HepG2 (cell line): Measurements from ENCODE around the gene TCF3. TPM values are rescaled to one million over a fixed set of nuclear protein-coding genes. Genes with fewer than 3 reads are reported as not detected.

ENCODE experiments used
- ATAC-seq: fragments of 200-7000 bp; cut with Tn5 transposase; 3 replicates; pipeline ENCODE4 v1.9.1; 2020; ENCODE audit warnings: mild to moderate bottlenecking, moderate library complexity
- BruUV-seq: library from RNA; stranded (reverse); fragments of 400-500 nt; replicated peaks from 2 replicates; lab custom pipeline; 2021; lab: Mats Ljungman, UMichigan
- CTCF ChIA-PET: fragments of 300-600 bp; formaldehyde crosslinking; extraction: SDS; loops from one replicate; lab custom pipeline; 2021; ENCODE audit warnings: low total read pairs, inconsistent platforms, low intra/inter-chr PET ratio; lab: Yijun Ruan, JAX
- POLR2A ChIA-PET: fragments of 350-600 bp; sonication (Branson Sonifier 250); formaldehyde crosslinking; loops from one replicate; lab custom pipeline; 2020; ENCODE audit warnings: antibody characterized with exemption, inconsistent platforms; lab: Yijun Ruan, JAX
- DNase-seq: peaks from one replicate; pipeline ENCODE4 v3.0.0-alpha.2; 2015; ENCODE audit warnings: low spot score
- FAIRE-seq: peaks from 3 replicates; lab custom pipeline; 2011; peaks lifted over from hg19 to GRCh38; lab: Jason Lieb, UNC
- H2AFZ ChIP-seq: one replicate; pipeline ENCODE4 v1.6.1; 2011; ENCODE audit warnings: low read length, inconsistent platforms
- H3K27ac ChIP-seq: fragments of 300-600 bp; 3 replicates; pipeline ENCODE4 v1.8.0; 2011; ENCODE audit warnings: mixed run types, mild to moderate bottlenecking, mixed read lengths, low read length, inconsistent platforms; ENCODE audit not compliant: insufficient read depth; ENCODE audit errors: extremely low read length
- H3K27me3 ChIP-seq, 2 experiments: fragments of 200-600 bp in 1 of 2; 2 replicates in 1 of 2; 3 replicates in 1 of 2; pipeline versions ENCODE4 v1.6.0 to v1.8.0; 2011; ENCODE audit warnings: low read length in 2 of 2, mild to moderate bottlenecking in 2 of 2, moderate library complexity in 2 of 2, inconsistent platforms in 1 of 2; ENCODE audit not compliant: insufficient read depth in 2 of 2, control insufficient read depth in 1 of 2
- H3K36me3 ChIP-seq, 2 experiments: fragments of 200-600 bp in 1 of 2; replicated peaks in 1 of 2; 2 replicates in 1 of 2; 3 replicates in 1 of 2; pipeline versions ENCODE4 v1.5.1 to v1.8.0; 2011; ENCODE audit warnings: low read length in 2 of 2, inconsistent platforms in 1 of 2; ENCODE audit not compliant: insufficient read depth in 2 of 2, control insufficient read depth in 1 of 2
- H3K4me1 ChIP-seq: 2 replicates; pipeline ENCODE4 v1.5.1; 2012; ENCODE audit warnings: low read length, inconsistent platforms; ENCODE audit not compliant: insufficient read depth
- H3K4me2 ChIP-seq: 2 replicates; pipeline ENCODE4 v1.6.0; 2011; ENCODE audit warnings: low read depth, low read length, inconsistent platforms
- H3K4me3 ChIP-seq, 3 experiments: fragments of 200-600 bp in 1 of 3; sonication (generic), shearing (Covaris generic) in 1 of 3; replicated peaks in 1 of 3; 2 replicates each; pipeline ENCODE4 v1.5.1; 2011 to 2016; ENCODE audit warnings: low read length in 3 of 3, inconsistent platforms in 2 of 3, low read depth in 2 of 3, mild to moderate bottlenecking in 2 of 3, control low read depth in 1 of 3, mixed read lengths in 1 of 3; ENCODE audit not compliant: insufficient read depth in 1 of 3
- H3K79me2 ChIP-seq: one replicate; pipeline ENCODE4 v1.6.1; 2011; ENCODE audit warnings: low read length, inconsistent platforms; ENCODE audit not compliant: insufficient read depth
- H3K9ac ChIP-seq: 2 replicates; pipeline ENCODE4 v1.6.0; 2011; ENCODE audit warnings: mild to moderate bottlenecking, low read depth, low read length, inconsistent platforms; ENCODE audit not compliant: insufficient read depth
- H3K9me3 ChIP-seq: 2 replicates; pipeline ENCODE4 v1.5.1; 2012; ENCODE audit warnings: mild to moderate bottlenecking, low read length
- H4K20me1 ChIP-seq: 2 replicates; pipeline ENCODE4 v1.6.0; 2011; ENCODE audit warnings: inconsistent platforms, mild to moderate bottlenecking, low read length, moderate library complexity; ENCODE audit not compliant: insufficient read depth
- ASH2L ChIP-seq: fragments of 300-600, 200-600 bp; sonication (generic); IDR thresholded peaks from 2 replicates; pipeline ENCODE4 v1.7.0; 2017; ENCODE audit warnings: low read depth, mild to moderate bottlenecking, moderate library complexity, mixed read lengths, low read length; ENCODE audit not compliant: insufficient read length
- CBX1 ChIP-seq: IDR thresholded peaks from one replicate; pipeline ENCODE4 v1.6.1; 2016; ENCODE audit warnings: antibody characterized with exemption, low read depth
- CCAR2 ChIP-seq: fragments of 200-400 bp; formaldehyde crosslinking; optimal IDR thresholded peaks from 2 replicates; pipeline ENCODE3; 2018; ENCODE audit warnings: low read depth, mild to moderate bottlenecking, low read length, moderate library complexity
- CREB1 ChIP-seq, 2 experiments: fragments of 450-650 bp in 1 of 2; IDR thresholded peaks; 2 replicates each; pipeline ENCODE4 v1.6.1; 2016 to 2017; ENCODE audit warnings: control low read depth in 1 of 2, mild to moderate bottlenecking in 1 of 2, missing compliant biosample characterization in 1 of 2, missing genetic modification characterization in 1 of 2
- DNMT3B ChIP-seq: conservative IDR thresholded peaks from 2 replicates; pipeline ENCODE4 v1.6.1; 2016; ENCODE audit warnings: missing biosample characterization, control low read depth
- FOXM1 ChIP-seq: sonication (generic); formaldehyde crosslinking; IDR thresholded peaks from 2 replicates; pipeline ENCODE4 v1.5.0; 2020; ENCODE audit warnings: missing genetic modification reagents
- HNRNPL ChIP-seq: fragments of 200-400 bp; formaldehyde crosslinking; IDR thresholded peaks from 2 replicates; pipeline ENCODE4 v1.6.1; 2017; ENCODE audit warnings: mild to moderate bottlenecking, low read depth, low read length
- KMT2A ChIP-seq: sonication (generic); formaldehyde crosslinking; IDR thresholded peaks from 2 replicates; pipeline ENCODE4 v1.4.0; 2020; ENCODE audit warnings: missing genetic modification reagents
- SRSF1 ChIP-seq: fragments of 200-400 bp; formaldehyde crosslinking; optimal IDR thresholded peaks from 2 replicates; pipeline ENCODE3; 2017; ENCODE audit warnings: mild to moderate bottlenecking, low read depth, low read length, moderate library complexity
- SRSF4 ChIP-seq: fragments of 200-400 bp; formaldehyde crosslinking; IDR thresholded peaks from one replicate; pipeline ENCODE4 v1.6.1; 2018; ENCODE audit warnings: mild to moderate bottlenecking, low read depth, low read length, moderate library complexity; ENCODE audit not compliant: poor library complexity, severe bottlenecking
- ZFP36L1 ChIP-seq: sonication (generic); formaldehyde crosslinking; IDR thresholded peaks from 2 replicates; pipeline ENCODE4 v1.8.0; 2022; ENCODE audit warnings: mild to moderate bottlenecking, missing genetic modification reagents, moderate library complexity
- ZNF33B ChIP-seq: sonication (generic); formaldehyde crosslinking; IDR thresholded peaks from 2 replicates; pipeline ENCODE4 v1.5.1; 2020; ENCODE audit warnings: mild to moderate bottlenecking, missing genetic modification reagents
- ZNF44 ChIP-seq: sonication (generic); formaldehyde crosslinking; IDR thresholded peaks from 2 replicates; pipeline ENCODE4 v1.5.1; 2020; ENCODE audit warnings: mild to moderate bottlenecking, missing genetic modification reagents
- WGBS: methylation state at CpG from one replicate; pipeline ENCODE4 v1.1.6; 2017; ENCODE audit warnings: low lambda C conversion rate; 5-methylcytosine and 5-hydroxymethylcytosine counted together
- in situ Hi-C: cut with HindIII; loops from 2 replicates; pipeline ENCODE4 v1.10.0; 2017; ENCODE audit warnings: low pct_unique_long_range_greater_than_20kb; ENCODE audit not compliant: extremely low pct_ligation_motif_present
- intact Hi-C: fragments of 100-400 bp; cut with micrococcal nuclease; formaldehyde crosslinking; loops from one replicate; pipeline ENCODE4 v1.10.0; 2022; ENCODE audit not compliant: unreplicated experiment
- polyA plus RNA-seq, 8 experiments: library from polyadenylated mRNA; depleted of rRNA in 3 of 8; stranded (reverse) in 7 of 8; unstranded in 1 of 8; fragments of >200 nt; fragmentation: Illumina TruSeq in 4 of 8; extraction: Trizol in 4 of 8; gene quantifications; 2 replicates each; pipeline versions ENCODE4 v1.2.1 to v1.2.3, GENCODE V29; 2011 to 2016; ENCODE audit warnings: low read depth in 4 of 8, missing spikeins in 1 of 8, mixed read lengths in 1 of 8; ENCODE audit not compliant: insufficient read depth in 1 of 8
- total RNA-seq, 5 experiments: library from RNA; depleted of rRNA; stranded (reverse); fragments of >200 nt; fragmentation: Illumina TruSeq; extraction: Trizol; gene quantifications; 2 replicates each; pipeline ENCODE4 v1.2.3, GENCODE V29; 2016; ENCODE audit warnings: low read depth in 1 of 5
- TF ChIP-seq, protein P1 (sequence below): sonication (generic); formaldehyde crosslinking; IDR thresholded peaks from 2 replicates; pipeline ENCODE4 v1.5.1; 2020; ENCODE audit warnings: mild to moderate bottlenecking, missing genetic modification reagents, moderate library complexity
- TF ChIP-seq, protein P2 (sequence below), 2 experiments: sonication (generic) in 1 of 2; formaldehyde crosslinking in 1 of 2; IDR thresholded peaks; 2 replicates each; pipeline versions ENCODE4 v1.6.1 to v1.9.0; 2014 to 2022; ENCODE audit warnings: antibody characterized with exemption in 1 of 2, borderline replicate concordance in 1 of 2, inconsistent platforms in 1 of 2, low read depth in 1 of 2, missing genetic modification reagents in 1 of 2

TCF3 gene
- total and polyA plus RNA-seq, 2 of the 13 experiments (the other 11 are each of a cell fraction or from before 2014, with no cell fraction given): 51.4 to 53.2 TPM

- H3K4me1 ChIP-seq: no peaks in the 10 kb centered on the region; the same call in 1 of the 2 replicates
- peaks cover 8 to 33% of the 10 kb centered on the region in 2 experiments; a peak in 4 of 5 replicates for H3K27me3 ChIP-seq
- H3K9me3 ChIP-seq: no peaks in the 10 kb centered on the region
- H3K4me2 ChIP-seq: no peak overlapping the region
- intact Hi-C loops: no loop called here
- ATAC-seq (no peak), DNase-seq (no peak), FAIRE-seq (no peak)
- no peak overlapping the region for H2AFZ ChIP-seq
- H4K20me1 ChIP-seq: no peaks in the 10 kb centered on the region
- H3K27ac ChIP-seq: no peak overlapping the region
- ChIA-PET CTCF (no interaction called here), POLR2A (no interaction called here)
- no TSS peak for BruUV-seq
- no peaks in the 10 kb centered on the region for H3K36me3 ChIP-seq
- no peak overlapping the region for H3K4me3 ChIP-seq
- WGBS: 0% methylated on average over 2 of the region's 2 CpGs
- in situ Hi-C loops: no loop called here
- no peak overlapping the region for H3K9ac ChIP-seq
- no peaks in the 10 kb centered on the region for H3K79me2 ChIP-seq
- TF ChIP-seq HNRNPL: no peak
- TF ChIP-seq DNMT3B (CRISPR knock-in tag): no peak
- TF ChIP-seq ASH2L: no peak
- TF ChIP-seq CBX1: no peak
- TF ChIP-seq ZFP36L1: no peak
- no peak for TF ChIP-seq ZNF33B (CRISPR knock-in tag)
- no peak for TF ChIP-seq CREB1 (IDR thresholded peaks at IDR 0.05)
- TF ChIP-seq CREB1 (CRISPR knock-in tag; IDR thresholded peaks at IDR 0.05): no peak
- no peak for TF ChIP-seq KMT2A
- no peak for TF ChIP-seq ZNF44 (CRISPR knock-in tag)
- TF ChIP-seq, protein P1, sequence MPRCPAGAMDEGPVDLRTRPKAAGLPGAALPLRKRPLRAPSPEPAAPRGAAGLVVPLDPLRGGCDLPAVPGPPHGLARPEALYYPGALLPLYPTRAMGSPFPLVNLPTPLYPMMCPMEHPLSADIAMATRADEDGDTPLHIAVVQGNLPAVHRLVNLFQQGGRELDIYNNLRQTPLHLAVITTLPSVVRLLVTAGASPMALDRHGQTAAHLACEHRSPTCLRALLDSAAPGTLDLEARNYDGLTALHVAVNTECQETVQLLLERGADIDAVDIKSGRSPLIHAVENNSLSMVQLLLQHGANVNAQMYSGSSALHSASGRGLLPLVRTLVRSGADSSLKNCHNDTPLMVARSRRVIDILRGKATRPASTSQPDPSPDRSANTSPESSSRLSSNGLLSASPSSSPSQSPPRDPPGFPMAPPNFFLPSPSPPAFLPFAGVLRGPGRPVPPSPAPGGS (CRISPR knock-in tag): no peak
- TF ChIP-seq FOXM1 (CRISPR knock-in tag): no peak
- TF ChIP-seq SRSF4: no peak
- TF ChIP-seq, protein P2, sequence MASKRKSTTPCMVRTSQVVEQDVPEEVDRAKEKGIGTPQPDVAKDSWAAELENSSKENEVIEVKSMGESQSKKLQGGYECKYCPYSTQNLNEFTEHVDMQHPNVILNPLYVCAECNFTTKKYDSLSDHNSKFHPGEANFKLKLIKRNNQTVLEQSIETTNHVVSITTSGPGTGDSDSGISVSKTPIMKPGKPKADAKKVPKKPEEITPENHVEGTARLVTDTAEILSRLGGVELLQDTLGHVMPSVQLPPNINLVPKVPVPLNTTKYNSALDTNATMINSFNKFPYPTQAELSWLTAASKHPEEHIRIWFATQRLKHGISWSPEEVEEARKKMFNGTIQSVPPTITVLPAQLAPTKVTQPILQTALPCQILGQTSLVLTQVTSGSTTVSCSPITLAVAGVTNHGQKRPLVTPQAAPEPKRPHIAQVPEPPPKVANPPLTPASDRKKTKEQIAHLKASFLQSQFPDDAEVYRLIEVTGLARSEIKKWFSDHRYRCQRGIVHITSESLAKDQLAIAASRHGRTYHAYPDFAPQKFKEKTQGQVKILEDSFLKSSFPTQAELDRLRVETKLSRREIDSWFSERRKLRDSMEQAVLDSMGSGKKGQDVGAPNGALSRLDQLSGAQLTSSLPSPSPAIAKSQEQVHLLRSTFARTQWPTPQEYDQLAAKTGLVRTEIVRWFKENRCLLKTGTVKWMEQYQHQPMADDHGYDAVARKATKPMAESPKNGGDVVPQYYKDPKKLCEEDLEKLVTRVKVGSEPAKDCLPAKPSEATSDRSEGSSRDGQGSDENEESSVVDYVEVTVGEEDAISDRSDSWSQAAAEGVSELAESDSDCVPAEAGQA (IDR thresholded peaks at IDR 0.05; ENCODE audit: low read depth): no peak
- TF ChIP-seq, protein P2 (CRISPR knock-in tag; IDR thresholded peaks at IDR 0.05; ENCODE audit: borderline replicate concordance): no peak
- TF ChIP-seq SRSF1: no peak
- TF ChIP-seq CCAR2: no peak
Observed at GRCh38 chr19:1668048-1668485, 15.7 kb upstream of the TCF3 start.
